Transverse colon (tissue), 4 donors: ENCODE measurements around the gene SMYD2. TPM values are rescaled to one million over a fixed set of nuclear protein-coding genes. Genes with fewer than 3 reads are reported as not detected.

Experiments used
- DNase-seq: peaks from one replicate; pipeline ENCODE4 v3.0.0-alpha.2; 2019
- H3K27ac ChIP-seq, 4 donors: fragments of 200-600 bp; sonication (generic); 2 replicates each; pipeline ENCODE4 v1.5.1; 2016 to 2018; ENCODE audit warnings: inconsistent platforms in 4 of 4
- H3K27me3 ChIP-seq: fragments of 200-600 bp; sonication (generic); 2 replicates; pipeline ENCODE4 v1.5.1; 2017; ENCODE audit warnings: inconsistent platforms
- H3K36me3 ChIP-seq, 4 donors: fragments of 200-600 bp; sonication (generic); 2 replicates each; pipeline ENCODE4 v1.5.1; 2017 to 2019; ENCODE audit warnings: inconsistent platforms in 4 of 4
- H3K4me1 ChIP-seq, 4 donors: fragments of 200-600 bp; sonication (generic); 2 replicates each; pipeline ENCODE4 v1.5.1; 2017 to 2020; ENCODE audit warnings: inconsistent platforms in 4 of 4
- H3K4me3 ChIP-seq, 4 donors: fragments of 200-600 bp; sonication (generic); 1 replicate in 1 of 4; 2 replicates in 3 of 4; pipeline versions ENCODE4 v1.5.1 to v1.6.1; 2017 to 2019; ENCODE audit warnings: inconsistent platforms in 4 of 4
- H3K9me3 ChIP-seq, 2 donors: fragments of 200-600 bp; sonication (generic); 2 replicates each; pipeline ENCODE4 v1.5.1; 2017 to 2019; ENCODE audit warnings: inconsistent platforms in 2 of 2
- EP300 ChIP-seq: sonication (generic); formaldehyde crosslinking; IDR thresholded peaks from one replicate; pipeline ENCODE4 v1.6.1; 2017; ENCODE audit warnings: antibody characterized with exemption, low read depth
- POLR2A ChIP-seq: fragments of 450-650 bp; IDR thresholded peaks from one replicate; pipeline ENCODE4 v1.6.1; 2016; ENCODE audit warnings: antibody characterized with exemption, mild to moderate bottlenecking, moderate library complexity
- POLR2AphosphoS5 ChIP-seq, 3 donors: sonication (generic); formaldehyde crosslinking; IDR thresholded peaks; one replicate each; pipeline ENCODE4 v1.6.1; 2016; ENCODE audit warnings: antibody characterized with exemption in 3 of 3
- WGBS, 2 donors: methylation state at CpG; one replicate each; pipeline ENCODE4 v1.1.5; 2018; ENCODE audit warnings: low coverage in 1 of 2; 5-methylcytosine and 5-hydroxymethylcytosine counted together
- in situ Hi-C, 4 donors: fragments of 200-750 bp; cut with MboI; loops; one replicate each; pipeline versions ENCODE4 v1.15.0 to v1.15.1; 2017; ENCODE audit warnings: low sequenced_read_pairs in 3 of 4, low pct_ligation_motif_present in 1 of 4, low pct_unique_long_range_greater_than_20kb in 1 of 4
- intact Hi-C: fragments of 100-400 bp; cut with DNase I; formaldehyde crosslinking; loops from one replicate; pipeline ENCODE4 v1.15.1; 2023; ENCODE audit warnings: low total_unique reads
- total RNA-seq, 4 donors: library from RNA; depleted of rRNA; stranded (reverse); fragments of >200 nt; gene quantifications; one replicate each; pipeline ENCODE4 v1.1.0, GENCODE V29; 2016
- TF ChIP-seq, protein P1 (sequence below), 5 experiments: fragments of 200-600 bp in 3 of 5; fragments of 450-650 bp in 2 of 5; sonication (generic) in 3 of 5; IDR thresholded peaks; 1 replicate in 2 of 5; 2 replicates in 3 of 5; pipeline ENCODE4 v1.5.1; 2016 to 2017; ENCODE audit warnings: antibody characterized with exemption in 5 of 5, inconsistent platforms in 3 of 5, mild to moderate bottlenecking in 2 of 5, moderate library complexity in 1 of 5

Gene SMYD2
- total RNA-seq, 4 donors from 2014 or later = 8.6 to 21.8 (median 20.9) TPM

DNA sequence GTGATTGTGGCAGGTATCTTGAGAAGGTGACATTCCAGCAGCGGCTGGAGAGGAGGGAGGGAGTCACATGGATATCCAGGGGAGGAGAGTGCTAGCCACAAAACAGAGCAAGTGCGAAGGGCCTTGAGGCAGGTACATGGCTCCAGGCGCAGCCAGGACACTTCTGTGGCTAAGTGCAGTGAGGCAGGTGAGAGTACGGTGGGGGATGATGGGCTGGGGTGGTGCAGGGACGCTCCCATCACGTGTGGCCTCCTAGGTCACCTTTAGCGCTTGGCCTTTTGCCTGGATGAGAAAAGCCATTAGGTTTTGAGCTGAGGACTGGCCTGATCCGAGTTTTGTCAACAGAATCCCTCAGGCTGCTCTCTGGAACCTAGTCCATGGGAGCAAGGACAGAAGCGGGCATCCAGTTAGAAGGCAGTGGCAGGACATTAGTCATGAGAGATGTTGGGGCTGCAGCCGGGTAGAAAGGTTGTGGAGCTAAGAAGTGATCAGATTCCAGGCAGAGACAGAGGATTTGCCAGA lies 31.6 kb downstream of the SMYD2 start:
- Histone ChIP-seq H3K4me3 (no peak overlapping the region), H3K9me3 (no peaks in the 10 kb centered on the region), H3K27ac (no peak overlapping the region), H3K36me3 (no peaks in the 10 kb centered on the region), H3K4me1 (no peaks in the 10 kb centered on the region), H3K27me3 (no peaks in the 10 kb centered on the region)
- WGBS, 2 donors = 96% methylated on average over 9 to 10 of the region's 10 CpGs
- TF ChIP-seq POLR2AphosphoS5 (IDR thresholded peaks at IDR 0.05) (no peak), EP300 (no peak), POLR2A (no peak)
- TF ChIP-seq, protein P1, sequence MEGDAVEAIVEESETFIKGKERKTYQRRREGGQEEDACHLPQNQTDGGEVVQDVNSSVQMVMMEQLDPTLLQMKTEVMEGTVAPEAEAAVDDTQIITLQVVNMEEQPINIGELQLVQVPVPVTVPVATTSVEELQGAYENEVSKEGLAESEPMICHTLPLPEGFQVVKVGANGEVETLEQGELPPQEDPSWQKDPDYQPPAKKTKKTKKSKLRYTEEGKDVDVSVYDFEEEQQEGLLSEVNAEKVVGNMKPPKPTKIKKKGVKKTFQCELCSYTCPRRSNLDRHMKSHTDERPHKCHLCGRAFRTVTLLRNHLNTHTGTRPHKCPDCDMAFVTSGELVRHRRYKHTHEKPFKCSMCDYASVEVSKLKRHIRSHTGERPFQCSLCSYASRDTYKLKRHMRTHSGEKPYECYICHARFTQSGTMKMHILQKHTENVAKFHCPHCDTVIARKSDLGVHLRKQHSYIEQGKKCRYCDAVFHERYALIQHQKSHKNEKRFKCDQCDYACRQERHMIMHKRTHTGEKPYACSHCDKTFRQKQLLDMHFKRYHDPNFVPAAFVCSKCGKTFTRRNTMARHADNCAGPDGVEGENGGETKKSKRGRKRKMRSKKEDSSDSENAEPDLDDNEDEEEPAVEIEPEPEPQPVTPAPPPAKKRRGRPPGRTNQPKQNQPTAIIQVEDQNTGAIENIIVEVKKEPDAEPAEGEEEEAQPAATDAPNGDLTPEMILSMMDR (IDR thresholded peaks at IDR 0.05) = no peak
- DNase-seq = no peak
- intact Hi-C loops (no loop called here), in situ Hi-C loops (no loop called here)

DNA sequence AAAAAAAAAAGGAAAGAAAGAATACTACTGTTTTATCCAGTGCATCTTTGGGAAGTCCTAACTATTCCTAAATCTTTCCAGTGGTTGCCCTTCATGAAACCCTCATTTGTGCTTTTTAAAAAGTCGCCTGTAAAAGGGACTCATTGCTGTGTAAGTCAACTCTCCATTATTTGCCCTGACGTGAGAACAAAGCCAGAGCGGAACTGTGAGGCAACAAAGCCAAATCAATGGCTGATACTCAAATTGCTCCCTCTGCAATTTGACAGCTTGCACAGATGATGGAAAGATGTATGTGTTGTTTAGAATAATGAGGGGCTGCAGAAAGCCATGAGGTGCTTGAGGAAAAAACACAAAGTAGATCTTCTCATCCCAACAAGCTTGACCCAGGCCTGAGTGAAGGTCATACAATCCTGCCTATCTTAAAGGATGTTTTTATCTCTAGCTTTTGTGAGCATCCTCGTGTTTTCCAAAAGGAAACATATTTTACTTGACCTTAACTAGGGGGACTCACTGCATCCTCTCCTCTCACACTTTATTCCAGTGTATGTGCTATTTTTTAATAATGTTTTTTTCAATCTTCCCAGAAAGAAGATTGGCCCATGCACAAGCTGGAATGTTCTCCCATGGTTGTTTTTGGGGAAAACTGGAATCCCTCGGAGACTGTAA lies 33.4 kb downstream of the SMYD2 start:
- intact Hi-C loops = no loop called here
- Histone ChIP-seq H3K27me3 (no peaks in the 10 kb centered on the region), H3K4me1 (no peaks in the 10 kb centered on the region), H3K27ac (no peak overlapping the region), H3K9me3 (no peaks in the 10 kb centered on the region), H3K36me3 (no peaks in the 10 kb centered on the region), H3K4me3 (no peak overlapping the region)
- TF ChIP-seq POLR2A = no peak
- TF ChIP-seq, protein P1 (IDR thresholded peaks at IDR 0.05) = no peak
- no peak for TF ChIP-seq POLR2AphosphoS5 (IDR thresholded peaks at IDR 0.05)
- TF ChIP-seq EP300 = no peak
- WGBS, 2 donors = 81 to 87% methylated on average over 3 to 5 of the region's 5 CpGs
- no peak for DNase-seq
- in situ Hi-C loops = no loop called here

DNA sequence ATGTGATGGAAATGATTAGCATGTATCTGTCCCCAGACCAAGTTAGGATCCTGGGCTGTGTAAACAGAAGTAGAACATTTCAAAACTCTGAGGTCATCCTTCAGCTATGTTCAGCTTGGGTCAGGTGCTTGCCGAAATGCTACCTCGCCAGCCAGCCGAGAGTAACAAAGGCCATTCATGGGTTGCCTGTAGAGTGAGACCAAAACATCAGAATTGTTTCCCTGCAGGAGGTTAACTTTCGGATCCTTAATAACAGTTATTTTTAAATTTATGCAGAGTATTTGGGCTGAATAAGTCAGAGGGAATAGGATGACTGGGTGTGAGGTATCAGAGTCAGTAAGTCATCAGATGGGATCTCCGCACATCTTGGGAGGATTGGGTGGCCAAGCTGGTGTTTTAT lies 35.6 kb downstream of the SMYD2 start:
- H3K27ac ChIP-seq = no peak overlapping the region
- WGBS, 2 donors = 73 to 97% methylated on average over 5 of the region's 5 CpGs
- in situ Hi-C loops (no loop called here), intact Hi-C loops (no loop called here)
- no peak for TF ChIP-seq POLR2AphosphoS5 (IDR thresholded peaks at IDR 0.05)
- no peak for TF ChIP-seq EP300
- TF ChIP-seq POLR2A = no peak
- TF ChIP-seq, protein P1 (IDR thresholded peaks at IDR 0.05) = no peak
- H3K4me3 ChIP-seq = no peak overlapping the region
- no peaks in the 10 kb centered on the region for H3K4me1 ChIP-seq
- peaks cover 0 to 2% (median 0%) of the 10 kb centered on the region in 4 donors for H3K36me3 ChIP-seq
- H3K27me3 ChIP-seq = no peaks in the 10 kb centered on the region
- no peak for DNase-seq
- no peaks in the 10 kb centered on the region for H3K9me3 ChIP-seq

DNA sequence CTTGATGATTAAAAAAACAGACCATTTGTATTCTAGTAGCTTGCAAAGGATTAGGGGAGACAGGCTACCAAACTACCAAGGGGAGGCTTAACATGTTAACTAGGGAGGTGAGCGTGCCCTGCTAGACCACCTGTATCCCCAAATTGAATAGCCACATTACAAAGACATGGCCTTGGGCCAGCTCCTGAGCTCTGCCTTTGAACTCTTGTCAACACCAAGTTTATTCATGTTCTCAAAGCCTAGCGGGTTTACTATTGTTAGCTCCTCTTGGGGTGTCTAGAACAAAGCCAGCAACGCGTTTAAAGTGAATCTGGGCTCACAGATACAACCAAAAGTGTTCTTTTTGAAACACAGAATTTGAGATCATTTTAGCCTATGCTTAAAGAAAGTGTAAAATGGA lies 36.3 kb downstream of the SMYD2 start:
- Histone ChIP-seq H3K36me3 (peaks cover 0 to 2% (median 0%) of the 10 kb centered on the region in 4 donors), H3K4me3 (no peak overlapping the region), H3K4me1 (no peaks in the 10 kb centered on the region), H3K9me3 (no peaks in the 10 kb centered on the region), H3K27me3 (no peaks in the 10 kb centered on the region), H3K27ac (no peak overlapping the region)
- DNase-seq = no peak
- in situ Hi-C loops = no loop called here
- intact Hi-C loops = no loop called here
- 76 to 91% methylated on average over 4 of the region's 4 CpGs for WGBS, 2 donors
- TF ChIP-seq POLR2A (no peak), POLR2AphosphoS5 (IDR thresholded peaks at IDR 0.05) (no peak), EP300 (no peak)
- TF ChIP-seq, protein P1 (IDR thresholded peaks at IDR 0.05) = no peak
